ENCODE data around the gene PAX1.

Gene PAX1

GRCh38 chr20:21705575-21706260, at the start of gene PAX1:
TSS of gene PAX1 (plus strand) at chr20:21705664. CDS start at chr20:21705713, 49 bp downstream.
- Histone ChIP-seq H3K36me3 (replicated peaks) (no peaks in the 10 kb centered on the region), H3K27me3 (replicated peaks) (peaks cover 83% of the 10 kb centered on the region), H3K27ac (no peak within 1 kb of the TSS), H3K4me3 (ENCODE audit: low read depth, low read length) (no peak within 1 kb of the TSS)
- DNase-seq, result no peak
- in situ Hi-C loops (cut with HindIII; ENCODE audit: low pct_ligation_motif_present, low sequenced_read_pairs), result no loop called here
- TF ChIP-seq, protein P1, sequence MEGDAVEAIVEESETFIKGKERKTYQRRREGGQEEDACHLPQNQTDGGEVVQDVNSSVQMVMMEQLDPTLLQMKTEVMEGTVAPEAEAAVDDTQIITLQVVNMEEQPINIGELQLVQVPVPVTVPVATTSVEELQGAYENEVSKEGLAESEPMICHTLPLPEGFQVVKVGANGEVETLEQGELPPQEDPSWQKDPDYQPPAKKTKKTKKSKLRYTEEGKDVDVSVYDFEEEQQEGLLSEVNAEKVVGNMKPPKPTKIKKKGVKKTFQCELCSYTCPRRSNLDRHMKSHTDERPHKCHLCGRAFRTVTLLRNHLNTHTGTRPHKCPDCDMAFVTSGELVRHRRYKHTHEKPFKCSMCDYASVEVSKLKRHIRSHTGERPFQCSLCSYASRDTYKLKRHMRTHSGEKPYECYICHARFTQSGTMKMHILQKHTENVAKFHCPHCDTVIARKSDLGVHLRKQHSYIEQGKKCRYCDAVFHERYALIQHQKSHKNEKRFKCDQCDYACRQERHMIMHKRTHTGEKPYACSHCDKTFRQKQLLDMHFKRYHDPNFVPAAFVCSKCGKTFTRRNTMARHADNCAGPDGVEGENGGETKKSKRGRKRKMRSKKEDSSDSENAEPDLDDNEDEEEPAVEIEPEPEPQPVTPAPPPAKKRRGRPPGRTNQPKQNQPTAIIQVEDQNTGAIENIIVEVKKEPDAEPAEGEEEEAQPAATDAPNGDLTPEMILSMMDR (IDR thresholded peaks at IDR 0.05; ENCODE audit: low read depth, low read length, missing control alignments), result no peak

- DNase-seq, result no peak
- TF ChIP-seq, protein P1 (IDR thresholded peaks at IDR 0.05; ENCODE audit: low read depth, low read length, missing control alignments), result no peak
- Histone ChIP-seq H3K4me3 (ENCODE audit: low read depth, low read length) (no peak overlapping the region), H3K36me3 (replicated peaks) (no peaks in the 10 kb centered on the region), H3K27me3 (replicated peaks) (no peaks in the 10 kb centered on the region), H3K27ac (no peak overlapping the region)
- in situ Hi-C loops (cut with HindIII; ENCODE audit: low pct_ligation_motif_present, low sequenced_read_pairs), result no loop called here
Measured at GRCh38 chr20:21656308-21657067, 49.0 kb upstream of the PAX1 start.

GRCh38 chr20:21661488-21662055, 43.9 kb upstream of the PAX1 start:
- Histone ChIP-seq H3K36me3 (replicated peaks) (no peaks in the 10 kb centered on the region), H3K27me3 (replicated peaks) (no peaks in the 10 kb centered on the region), H3K27ac (no peak overlapping the region), H3K4me3 (ENCODE audit: low read depth, low read length) (no peak overlapping the region)
- DNase-seq, result no peak
- in situ Hi-C loops (cut with HindIII; ENCODE audit: low pct_ligation_motif_present, low sequenced_read_pairs), result no loop called here
- TF ChIP-seq, protein P1 (IDR thresholded peaks at IDR 0.05; ENCODE audit: low read depth, low read length, missing control alignments), result no peak

DNA sequence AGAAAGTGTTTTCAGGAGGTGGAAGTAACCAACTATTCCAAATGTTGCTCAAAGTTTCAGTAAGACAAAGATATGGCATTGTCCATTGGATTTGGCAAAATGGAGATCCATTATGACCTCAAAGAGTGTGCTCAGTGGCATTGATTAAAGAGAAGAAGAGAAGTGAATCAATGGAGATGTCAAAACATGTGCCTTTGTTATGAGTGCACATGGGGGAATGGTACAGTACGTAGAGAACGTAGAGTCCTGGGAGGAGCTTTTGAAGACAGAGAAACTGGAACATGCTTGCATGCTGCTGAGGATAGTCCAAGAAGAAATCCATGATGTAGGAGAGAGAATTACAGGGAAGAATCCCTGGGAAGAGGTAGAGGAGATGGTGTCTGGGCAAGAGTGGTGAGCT, 42.0 kb upstream of the PAX1 start:
- Histone ChIP-seq H3K27ac (no peak overlapping the region), H3K36me3 (replicated peaks) (no peaks in the 10 kb centered on the region), H3K4me3 (ENCODE audit: low read depth, low read length) (no peak overlapping the region), H3K27me3 (replicated peaks) (no peaks in the 10 kb centered on the region)
- in situ Hi-C loops (cut with HindIII; ENCODE audit: low pct_ligation_motif_present, low sequenced_read_pairs), result no loop called here
- TF ChIP-seq, protein P1 (IDR thresholded peaks at IDR 0.05; ENCODE audit: low read depth, low read length, missing control alignments), result no peak
- DNase-seq, result no peak

DNA sequence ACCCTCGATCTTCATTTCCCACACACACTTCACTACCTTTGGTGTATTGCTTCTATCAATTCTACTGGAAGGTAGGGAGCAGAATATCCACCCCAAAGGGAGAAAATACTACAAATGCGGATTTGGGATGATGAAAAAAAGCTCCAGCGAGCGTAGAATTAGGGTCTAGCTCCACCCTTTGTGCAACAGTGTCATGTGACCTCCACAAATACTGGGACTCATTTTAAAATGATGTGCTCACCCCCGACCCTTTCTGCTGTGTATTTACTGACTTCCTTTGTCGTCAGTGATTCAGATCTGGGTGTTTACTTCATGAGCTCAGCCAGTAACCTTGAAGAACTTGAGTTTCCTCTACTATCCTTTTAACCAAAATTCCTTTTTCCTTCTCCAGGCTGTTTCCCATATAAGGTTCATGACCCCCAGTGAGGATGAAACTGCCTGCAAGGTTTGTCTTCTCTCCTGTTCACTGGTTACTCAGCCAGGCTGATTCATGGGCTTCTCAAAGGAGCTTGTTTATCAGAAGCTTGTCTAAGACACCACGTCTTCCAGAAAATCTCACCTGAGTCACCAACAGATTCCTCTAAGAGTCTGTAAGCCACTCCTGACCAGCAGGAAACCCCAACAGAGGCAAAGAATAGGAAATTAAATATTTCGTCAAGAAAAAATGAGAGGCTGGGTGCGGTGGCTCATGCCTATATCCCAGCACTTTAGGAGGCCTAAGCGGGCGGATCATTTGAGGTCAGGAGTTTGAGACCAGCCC, 39.6 kb upstream of the PAX1 start:
- Histone ChIP-seq H3K27ac (no peak overlapping the region), H3K4me3 (ENCODE audit: low read depth, low read length) (no peak overlapping the region), H3K36me3 (replicated peaks) (no peaks in the 10 kb centered on the region), H3K27me3 (replicated peaks) (no peaks in the 10 kb centered on the region)
- in situ Hi-C loops (cut with HindIII; ENCODE audit: low pct_ligation_motif_present, low sequenced_read_pairs), result no loop called here
- DNase-seq, result no peak
- TF ChIP-seq, protein P1 (IDR thresholded peaks at IDR 0.05; ENCODE audit: low read depth, low read length, missing control alignments), result no peak
